Fibroblast of skin of scalp (primary cell): ENCODE results near the gene DNAH9.
A peak's percentile ranks its signal among the peaks of the same experiment; 100 is the strongest.

Experiments used
- DNase-seq: peaks from one replicate; pipeline ENCODE4 v3.0.0-alpha.2; 2013

The DNAH9 gene

GRCh38 chr17:11990363-11990983 is 392.2 kb downstream of the DNAH9 start:
- no peak for DNase-seq

- DNase-seq: no peak
Measured at GRCh38 chr17:11991461-11991860, 393.2 kb downstream of the DNAH9 start.

- DNase-seq: peak; percentile 44
Measured at GRCh38 chr17:11996722-11997146, 398.5 kb downstream of the DNAH9 start.

GRCh38 chr17:11997147-11997971 is 399.1 kb downstream of the DNAH9 start, which contains the start of gene ZNF18:
ZNF18 (minus strand) TSS chr17:11997475; CDS start chr17:11992829, 4,646 bp downstream.
- peak; percentile 94 for DNase-seq

GRCh38 chr17:11997972-11998233 is 399.6 kb downstream of the DNAH9 start:
- DNase-seq: no peak

GRCh38 chr17:11999696-12000095 is 401.4 kb downstream of the DNAH9 start:
- DNase-seq: no peak

GRCh38 chr17:12007466-12007865 is 409.2 kb downstream of the DNAH9 start:
- DNase-seq: no peak
